GM21381 (cell line): ENCODE results near the gene TCF15.

Experiments
- ATAC-seq: cut with Tn5 transposase; IDR thresholded peaks from one replicate; pipeline ENCODE4 v1.9.1; 2021; ENCODE audit warnings: mild to moderate bottlenecking, moderate library complexity; ENCODE audit not compliant: unreplicated experiment

TCF15 gene

GRCh38 chr20:558117-558516 is 52.0 kb downstream of the TCF15 start:
- ATAC-seq, result no peak

GRCh38 chr20:556984-557383 is 53.1 kb downstream of the TCF15 start:
- no peak for ATAC-seq

- no peak for ATAC-seq
Observed at GRCh38 chr20:555976-556385, 54.1 kb downstream of the TCF15 start.
